Choroid plexus epithelial cell (primary cell): ENCODE measurements around the gene ZNF516.
A peak's percentile ranks its signal among the peaks of the same experiment; 100 is the strongest.

Experiments used
- DNase-seq: peaks from one replicate; pipeline ENCODE4 v3.0.0-alpha.2; 2010; ENCODE audit warnings: low read depth
- H3K4me3 ChIP-seq: 2 replicates; pipeline ENCODE4 v1.5.1; 2011; ENCODE audit warnings: low read depth, mild to moderate bottlenecking, control low read depth, low read length, moderate library complexity
- TF ChIP-seq, protein P1 (sequence below): conservative IDR thresholded peaks from 2 replicates; pipeline ENCODE4 v1.5.1; 2011; ENCODE audit warnings: low read depth, mild to moderate bottlenecking, control low read depth, inconsistent platforms, low read length, moderate library complexity

The ZNF516 gene

GRCh38 chr18:76454418-76454817 lies 40.6 kb downstream of the ZNF516 start:
- no peak overlapping the region for H3K4me3 ChIP-seq
- peak; percentile 41 for DNase-seq

GRCh38 chr18:76453932-76454331 lies 41.1 kb downstream of the ZNF516 start:
- H3K4me3 ChIP-seq = no peak overlapping the region
- TF ChIP-seq, protein P1, sequence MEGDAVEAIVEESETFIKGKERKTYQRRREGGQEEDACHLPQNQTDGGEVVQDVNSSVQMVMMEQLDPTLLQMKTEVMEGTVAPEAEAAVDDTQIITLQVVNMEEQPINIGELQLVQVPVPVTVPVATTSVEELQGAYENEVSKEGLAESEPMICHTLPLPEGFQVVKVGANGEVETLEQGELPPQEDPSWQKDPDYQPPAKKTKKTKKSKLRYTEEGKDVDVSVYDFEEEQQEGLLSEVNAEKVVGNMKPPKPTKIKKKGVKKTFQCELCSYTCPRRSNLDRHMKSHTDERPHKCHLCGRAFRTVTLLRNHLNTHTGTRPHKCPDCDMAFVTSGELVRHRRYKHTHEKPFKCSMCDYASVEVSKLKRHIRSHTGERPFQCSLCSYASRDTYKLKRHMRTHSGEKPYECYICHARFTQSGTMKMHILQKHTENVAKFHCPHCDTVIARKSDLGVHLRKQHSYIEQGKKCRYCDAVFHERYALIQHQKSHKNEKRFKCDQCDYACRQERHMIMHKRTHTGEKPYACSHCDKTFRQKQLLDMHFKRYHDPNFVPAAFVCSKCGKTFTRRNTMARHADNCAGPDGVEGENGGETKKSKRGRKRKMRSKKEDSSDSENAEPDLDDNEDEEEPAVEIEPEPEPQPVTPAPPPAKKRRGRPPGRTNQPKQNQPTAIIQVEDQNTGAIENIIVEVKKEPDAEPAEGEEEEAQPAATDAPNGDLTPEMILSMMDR = no peak
- no peak for DNase-seq

More at GRCh38 chr18:76454418-76454817, 40.6 kb downstream of the ZNF516 start:
- TF ChIP-seq, protein P1 = no peak

- TF ChIP-seq, protein P1 = no peak
- H3K4me3 ChIP-seq = no peak overlapping the region
- no peak for DNase-seq
Observed at GRCh38 chr18:76453057-76453561, 41.9 kb downstream of the ZNF516 start.

- TF ChIP-seq, protein P1 = no peak
- no peak overlapping the region for H3K4me3 ChIP-seq
- DNase-seq = peak; percentile 66
Observed at GRCh38 chr18:76452357-76452756, 42.7 kb downstream of the ZNF516 start.

DNA sequence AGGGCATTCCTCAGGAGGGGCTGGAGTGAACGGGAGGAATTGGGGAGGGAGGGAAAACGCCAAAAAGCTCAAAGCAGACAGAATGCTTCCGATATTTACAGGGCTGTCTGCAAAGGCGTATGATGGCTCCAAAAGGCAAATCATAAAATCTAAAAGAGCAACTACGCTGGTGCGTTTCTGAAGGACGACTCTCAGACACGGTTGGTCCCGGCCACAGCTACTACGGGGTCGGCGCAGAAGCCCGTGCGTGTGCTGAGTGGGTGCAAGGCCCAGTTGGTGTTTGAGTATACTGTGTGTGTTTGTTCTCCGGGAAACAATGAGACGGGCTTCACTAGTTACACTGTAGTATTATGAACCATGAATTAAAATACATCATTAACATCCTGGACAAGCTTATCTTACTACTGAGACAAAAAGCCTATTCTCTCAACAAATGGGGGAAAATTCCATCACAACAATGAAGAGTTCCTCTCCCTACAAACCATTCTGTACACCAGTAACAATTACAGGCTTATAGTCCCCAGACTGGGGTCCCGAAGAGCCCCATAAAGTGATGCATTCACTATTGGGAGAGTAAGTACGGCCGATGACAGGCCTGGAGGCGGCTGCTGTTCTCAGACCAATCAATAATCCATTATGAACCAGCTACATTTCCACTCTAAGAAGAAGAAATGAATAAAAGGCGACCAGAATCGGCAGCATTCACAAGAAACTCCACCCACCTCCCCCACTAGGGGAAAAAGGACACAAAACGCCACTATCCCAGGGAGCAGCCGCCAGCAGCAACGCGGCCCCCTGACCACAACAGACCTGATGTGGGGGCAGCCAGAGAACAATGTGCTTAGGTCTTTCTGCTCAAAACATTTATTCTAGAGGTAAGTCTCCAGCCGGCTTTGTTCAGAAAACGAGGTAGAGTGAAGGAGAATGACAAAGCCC lies 43.4 kb downstream of the ZNF516 start:
- no peak for DNase-seq
- H3K4me3 ChIP-seq = peak overlapping the region; percentile 63
- TF ChIP-seq, protein P1 = no peak

DNA sequence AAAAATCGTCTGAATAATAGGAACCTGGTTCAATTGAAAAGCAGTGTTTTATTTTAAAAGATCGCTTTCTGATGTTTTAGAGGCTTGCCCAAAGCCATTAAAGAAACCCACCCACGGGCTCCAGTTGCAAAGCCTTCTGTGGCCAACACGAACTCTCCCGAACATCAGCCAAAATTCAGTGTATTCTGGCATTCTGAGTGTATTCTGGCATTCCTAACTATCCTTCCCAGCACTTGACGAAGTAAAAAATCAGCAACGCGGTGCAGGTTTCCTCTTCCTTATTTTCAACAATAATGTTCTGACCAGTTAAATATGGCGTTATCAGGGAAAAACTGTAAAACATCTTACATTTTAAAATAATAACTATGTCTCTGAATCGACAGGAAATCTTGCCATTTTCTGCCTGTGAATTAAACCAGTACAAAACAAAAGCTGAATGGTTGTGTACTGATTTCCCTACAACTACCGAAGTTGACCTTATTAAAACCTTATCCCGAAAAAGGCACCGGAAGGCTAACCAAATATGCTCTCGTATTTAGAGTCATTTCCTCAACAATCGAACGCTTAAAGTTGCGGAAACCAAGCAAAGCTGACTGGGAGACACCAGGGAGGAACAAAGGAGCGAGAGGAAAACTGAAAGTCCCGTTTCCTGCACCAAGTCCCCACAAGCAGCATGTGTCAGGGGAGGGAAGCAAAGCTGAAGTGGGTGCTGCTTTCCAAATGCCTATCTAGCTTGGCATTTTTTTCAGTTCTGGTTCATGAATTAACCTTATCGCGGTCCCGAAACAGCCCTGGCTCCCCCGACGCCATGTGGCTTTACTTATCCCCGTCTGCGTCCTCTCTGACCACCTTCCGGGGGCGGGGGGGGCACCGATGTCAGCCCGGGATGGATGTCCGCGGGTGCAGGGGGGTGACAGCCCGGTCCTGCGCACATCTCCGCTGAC lies 44.3 kb downstream of the ZNF516 start:
- TF ChIP-seq, protein P1 = no peak
- peak; percentile 64 for DNase-seq

More for the DNA sequence above, 44.3 kb downstream of the ZNF516 start:
- peak overlapping the region; percentile 63 for H3K4me3 ChIP-seq
